D341Med (cell line): ENCODE measurements around the gene HOXA7.

ENCODE experiments used
- DNase-seq: peaks from one replicate; pipeline ENCODE4 v3.0.0; 2012; ENCODE audit warnings: low spot score

The HOXA7 gene

DNA sequence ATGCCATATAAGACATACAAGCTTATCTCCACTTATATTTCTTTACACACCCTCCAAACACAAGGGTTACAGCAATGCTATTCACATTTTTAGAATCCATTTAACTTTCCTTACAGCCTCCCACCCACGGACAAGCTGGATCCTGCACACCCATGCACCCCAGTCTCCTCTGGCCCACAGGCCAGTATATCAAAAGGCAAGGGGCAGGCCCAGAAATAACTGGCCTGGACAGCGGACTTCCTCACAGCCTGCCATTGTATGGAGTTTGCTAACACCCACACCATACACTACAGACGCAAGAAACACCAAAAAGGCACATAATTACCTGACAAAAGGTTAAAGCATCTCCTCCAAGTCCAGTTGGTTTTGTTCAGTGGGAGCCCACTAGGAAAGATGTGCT is 37.9 kb downstream of the HOXA7 start:
- DNase-seq, result no peak

DNA sequence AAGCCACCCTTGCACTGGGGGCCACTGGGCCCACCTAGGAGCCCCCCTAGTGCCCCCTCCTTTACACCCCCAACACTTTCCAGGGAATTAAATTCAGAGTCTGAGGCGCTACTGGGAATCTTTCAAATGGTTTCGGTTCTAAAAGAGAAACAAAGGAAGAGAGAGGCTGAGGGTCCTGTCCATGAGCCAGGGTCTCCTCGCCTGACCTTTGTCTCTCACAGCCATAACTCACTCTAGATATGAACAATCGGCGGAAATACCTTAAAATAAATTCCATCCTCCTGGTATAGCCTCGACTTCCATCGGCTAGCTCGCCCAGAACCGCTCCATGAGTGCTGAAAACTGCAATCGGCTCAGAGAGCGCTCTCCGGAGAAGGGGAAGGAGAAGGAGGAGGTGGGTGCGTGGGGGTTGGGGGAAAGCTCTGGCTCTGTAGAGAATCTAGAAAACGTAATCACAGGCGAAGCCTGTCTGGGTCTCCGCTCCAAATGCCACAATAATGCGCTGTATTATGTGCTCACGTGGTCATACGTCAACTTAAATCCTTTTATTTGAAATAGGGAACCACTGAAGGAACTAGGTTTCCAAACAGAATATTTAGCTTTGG is 38.5 kb downstream of the HOXA7 start:
- DNase-seq, result no peak

DNA sequence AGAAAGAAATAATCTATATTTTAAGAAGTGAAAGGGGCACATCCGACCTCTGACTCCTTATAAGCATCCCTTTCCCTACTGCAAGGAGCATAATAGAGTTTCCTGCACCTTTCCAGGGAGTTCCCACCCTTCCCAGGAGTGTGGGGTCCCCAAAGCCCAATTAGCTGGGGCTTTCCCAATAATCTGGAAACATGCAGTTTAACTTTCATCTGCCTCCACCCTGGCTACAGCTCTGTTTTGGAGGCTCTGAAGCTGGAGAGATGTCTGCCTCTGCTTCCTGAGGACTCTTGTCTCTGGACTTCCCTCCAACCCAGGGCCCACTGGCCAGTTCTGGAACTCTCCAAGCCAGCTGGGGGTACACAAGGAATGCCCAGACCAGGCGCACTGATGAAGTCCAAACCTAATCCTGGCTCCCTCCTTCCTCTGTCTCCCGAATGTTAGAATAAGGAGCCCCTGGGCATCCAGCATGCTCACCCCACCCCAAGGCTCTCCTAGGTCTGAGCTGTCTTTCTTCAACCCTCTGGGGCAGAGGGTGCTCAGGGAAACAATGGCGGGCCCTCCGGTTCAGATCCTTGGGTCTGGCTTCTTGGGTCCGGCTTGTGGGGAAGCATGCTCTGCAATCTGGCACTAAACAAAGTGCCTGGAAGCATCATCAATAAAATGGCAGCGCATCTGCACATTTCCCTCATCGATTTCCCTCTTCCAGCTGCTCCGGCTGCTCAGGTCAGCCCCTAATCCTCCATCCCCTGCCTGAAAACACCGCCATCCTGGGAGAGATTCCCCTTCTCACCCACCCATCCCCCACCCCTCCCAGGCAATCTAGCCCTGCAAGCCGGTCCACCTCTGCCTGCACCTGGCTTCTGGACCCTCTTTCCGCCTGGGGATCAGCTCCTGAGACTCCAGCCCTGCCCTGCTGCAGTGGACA is 39.3 kb downstream of the HOXA7 start:
- no peak for DNase-seq

DNA sequence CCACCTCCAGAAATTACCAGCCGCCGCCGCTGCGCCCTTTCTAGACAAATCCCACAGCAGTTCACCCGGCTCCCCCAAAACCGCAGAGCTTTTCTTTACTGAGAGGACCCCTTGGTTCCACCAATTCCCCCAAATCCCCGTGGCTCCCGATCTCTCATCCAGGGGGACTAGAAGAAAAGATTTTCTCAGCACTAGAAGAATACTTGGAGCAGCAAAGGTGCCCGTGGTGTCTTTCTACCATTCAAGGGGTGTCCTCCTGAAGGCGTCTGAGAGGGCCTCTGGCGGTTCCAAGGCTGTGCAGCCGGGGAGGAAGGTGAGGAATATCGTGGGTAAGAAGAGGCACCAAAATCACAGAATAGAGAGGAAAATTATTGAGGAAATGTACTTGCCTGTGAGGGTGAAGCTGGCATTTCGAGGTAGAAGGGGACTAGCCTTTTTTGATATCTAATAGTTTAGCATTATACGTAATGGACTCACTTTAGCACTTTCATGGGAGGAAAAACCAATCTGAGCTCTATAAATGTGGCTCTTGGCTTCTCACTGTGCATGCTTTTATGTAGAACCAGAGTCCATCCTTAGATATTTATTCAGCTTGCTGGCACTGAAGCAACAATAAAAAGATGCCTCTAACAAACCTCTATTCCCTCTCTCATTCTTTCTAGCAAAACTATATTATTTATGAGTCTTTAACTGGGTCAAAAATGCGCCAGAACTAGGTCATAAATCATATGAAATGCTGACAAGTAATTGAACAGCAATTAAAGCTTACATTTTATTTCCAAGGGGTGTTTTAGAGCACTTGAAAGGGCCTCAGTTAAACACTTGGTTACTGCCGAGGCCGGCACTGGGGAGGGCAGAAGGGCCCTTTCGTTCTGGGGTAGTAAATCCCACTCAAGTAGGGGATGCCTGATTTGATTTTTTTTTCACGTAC is 40.2 kb downstream of the HOXA7 start:
- DNase-seq, result no peak

DNA sequence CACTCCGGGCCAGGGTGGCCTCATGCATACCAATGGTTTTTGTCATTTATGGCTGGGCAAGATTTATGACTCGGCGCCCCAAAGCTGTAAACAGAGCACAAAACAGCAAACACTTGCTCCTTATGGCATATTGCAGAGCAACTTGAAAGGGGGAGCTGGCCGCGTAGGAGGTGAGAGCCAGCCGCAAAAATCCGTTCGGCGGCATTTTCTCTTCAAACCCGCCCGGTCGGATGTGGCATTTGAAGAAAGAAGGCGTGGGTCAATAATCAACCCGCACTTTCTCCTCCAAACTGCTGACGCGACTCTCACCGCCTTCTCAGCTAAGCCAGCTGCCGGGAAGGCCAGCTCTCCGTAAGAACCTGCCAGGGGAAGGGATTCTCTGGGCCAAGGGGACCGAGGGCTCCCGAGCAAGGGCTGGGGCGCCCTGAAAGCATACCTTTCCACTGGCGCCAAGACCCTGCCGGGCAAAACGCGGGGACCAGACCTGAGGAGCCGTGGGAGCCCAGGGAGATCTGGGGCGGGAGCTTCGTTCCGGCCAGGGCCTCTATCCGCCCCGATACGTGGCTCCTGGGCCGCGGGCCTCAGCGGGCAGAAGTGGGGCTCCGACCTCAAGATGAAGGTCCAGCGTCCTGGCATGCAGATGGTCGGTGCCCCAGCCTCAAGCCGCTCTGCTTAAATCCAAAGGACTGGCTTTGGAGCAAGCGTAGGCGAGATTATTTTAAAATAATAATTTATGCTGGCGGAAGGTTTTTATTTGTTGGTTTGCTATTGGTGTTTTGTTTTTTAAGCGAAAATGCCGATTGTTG is 41.1 kb downstream of the HOXA7 start:
- no peak for DNase-seq

DNA sequence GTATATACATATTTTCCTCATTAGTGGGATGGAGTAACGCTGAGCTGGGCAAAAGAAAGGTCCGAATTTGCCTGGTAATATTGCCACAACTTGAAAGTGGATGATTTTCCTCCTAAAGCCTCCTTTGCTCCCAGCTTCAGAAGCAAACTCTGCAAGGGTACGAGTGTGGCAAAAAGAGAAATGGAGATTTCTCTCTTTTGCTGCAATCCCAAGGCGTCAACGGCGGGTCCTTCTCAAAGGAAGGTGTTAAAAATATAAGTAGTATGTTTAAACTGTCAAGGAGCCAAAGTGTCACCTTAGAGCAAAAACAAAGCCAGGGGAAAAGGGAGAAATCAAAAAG is 41.6 kb downstream of the HOXA7 start:
- no peak for DNase-seq

DNA sequence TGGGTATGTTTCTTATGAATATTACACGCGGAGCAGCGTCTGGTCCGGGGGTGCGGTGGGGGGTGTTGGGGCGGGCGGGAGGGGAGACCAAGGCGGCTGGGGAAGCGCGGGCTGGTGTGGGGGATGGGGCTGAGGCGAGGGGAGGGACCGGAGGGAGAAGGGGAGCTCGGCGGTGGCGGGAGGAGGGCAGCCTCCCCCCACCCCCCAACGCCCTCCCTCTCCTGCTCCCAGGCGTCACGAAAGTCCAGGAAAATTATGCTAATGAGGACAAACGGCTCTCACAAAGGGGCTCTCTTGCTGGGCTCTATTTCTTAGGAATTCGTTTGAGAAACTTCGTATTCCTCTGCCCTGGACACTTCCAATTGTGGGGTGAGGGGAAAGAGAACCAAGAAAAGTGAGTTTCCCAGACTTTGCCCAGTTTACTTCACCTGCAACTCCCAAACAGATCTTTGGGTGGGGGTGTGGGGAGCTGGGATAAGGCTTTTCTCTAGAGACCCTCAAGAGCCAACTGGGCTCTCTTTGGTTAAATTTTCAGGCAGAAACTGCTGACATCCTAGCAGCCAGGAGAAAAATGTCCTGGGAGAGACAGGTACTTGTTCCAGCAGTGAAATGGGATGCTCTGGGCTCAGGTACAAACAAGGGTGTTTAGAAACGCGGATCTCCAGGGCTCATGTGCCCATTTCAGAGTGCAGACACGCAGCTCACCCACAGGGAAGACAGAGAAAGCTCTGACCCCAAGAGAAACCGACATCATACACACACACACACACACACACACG is 42.3 kb downstream of the HOXA7 start:
- DNase-seq, result no peak

DNA sequence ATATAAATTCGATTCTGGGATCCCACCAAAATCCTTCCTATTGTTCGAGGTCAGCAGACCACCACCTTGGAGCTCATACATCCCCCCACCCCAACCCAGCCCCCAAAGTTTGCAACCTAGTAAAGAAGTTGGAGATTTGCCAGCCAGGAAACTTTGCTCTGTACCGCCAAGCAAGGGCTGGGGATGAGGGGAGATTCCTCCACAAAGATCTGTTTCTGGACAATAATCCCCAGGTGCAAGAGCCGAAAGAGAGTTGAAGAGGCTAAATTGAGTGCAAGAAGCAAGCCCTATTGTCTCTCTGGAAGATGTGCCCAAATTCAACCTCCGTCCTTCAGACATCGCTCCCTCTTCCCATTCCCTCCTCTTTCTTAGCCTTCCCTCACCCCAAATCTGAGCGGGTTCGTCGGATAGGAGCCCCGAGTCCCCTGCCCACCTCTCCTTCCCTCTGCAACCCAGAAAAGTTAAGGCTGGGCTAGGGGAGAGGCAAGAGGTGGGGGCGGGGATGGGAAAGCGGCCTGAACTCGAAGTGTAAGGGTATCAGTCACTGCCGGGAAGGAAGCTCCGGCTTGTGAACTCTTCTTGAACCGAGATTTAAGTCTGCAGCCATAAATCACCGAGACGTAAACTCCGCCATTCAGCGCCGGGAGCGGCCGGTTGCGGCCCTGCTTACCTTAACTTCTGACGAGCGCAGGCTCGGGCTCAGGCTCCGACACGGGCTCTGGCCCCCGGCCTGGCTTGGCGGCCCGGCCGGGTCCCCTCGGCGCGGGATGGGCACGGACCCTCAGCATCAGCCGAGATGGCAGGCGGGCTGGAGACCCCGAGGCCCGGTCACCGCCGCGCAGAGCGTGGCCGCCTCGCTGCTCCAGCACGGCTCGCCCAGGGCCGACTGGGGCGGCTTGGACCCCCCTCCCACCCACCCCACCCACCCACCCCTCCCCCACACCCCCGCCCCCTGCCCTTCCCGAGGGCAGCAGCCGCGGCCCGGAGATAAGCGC is 43.2 kb downstream of the HOXA7 start:
- DNase-seq, result no peak

DNA sequence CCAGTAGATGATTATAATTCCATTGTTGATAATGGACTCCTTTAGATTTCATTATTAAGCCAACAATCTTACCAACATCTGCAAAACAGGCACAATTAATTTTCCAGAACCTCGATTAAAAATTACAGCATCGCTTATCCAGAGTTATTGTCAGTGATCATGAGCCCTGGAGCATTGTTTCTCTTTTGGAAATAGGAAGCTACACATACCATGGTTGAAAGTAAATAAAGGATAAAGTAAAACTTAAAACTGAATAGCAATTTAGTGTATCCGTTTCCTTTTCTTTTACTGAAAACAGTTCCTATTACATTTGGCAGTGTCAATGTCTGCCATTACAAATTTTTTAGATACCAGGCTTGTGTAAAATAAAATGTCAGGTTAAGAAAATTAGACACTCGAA is 44.1 kb downstream of the HOXA7 start:
- DNase-seq, result no peak

DNA sequence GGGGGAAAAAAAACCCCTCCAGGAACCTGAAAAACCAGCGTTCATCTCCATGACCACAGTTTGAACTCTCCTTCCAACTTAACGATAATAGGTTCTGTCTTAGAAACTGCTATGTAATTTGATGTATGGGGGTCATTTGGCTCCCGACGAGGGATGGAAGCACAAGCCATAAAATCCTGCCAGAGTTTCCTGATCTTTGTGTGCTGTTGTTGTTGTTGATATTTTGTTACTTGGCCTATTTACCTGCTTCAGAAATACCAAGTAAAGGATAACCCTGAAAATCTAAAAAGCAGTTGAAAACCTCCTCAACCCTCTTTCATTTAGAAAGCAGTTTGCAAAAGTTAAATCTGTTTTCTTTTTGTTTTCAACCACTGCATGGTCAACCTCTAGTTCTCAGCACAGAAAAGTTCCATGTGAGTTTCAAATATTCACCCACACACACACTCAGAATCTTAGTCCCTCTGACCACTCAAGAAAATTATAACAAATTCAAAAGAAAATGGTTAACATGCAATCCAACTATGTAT is 44.7 kb downstream of the HOXA7 start:
- DNase-seq, result no peak

DNA sequence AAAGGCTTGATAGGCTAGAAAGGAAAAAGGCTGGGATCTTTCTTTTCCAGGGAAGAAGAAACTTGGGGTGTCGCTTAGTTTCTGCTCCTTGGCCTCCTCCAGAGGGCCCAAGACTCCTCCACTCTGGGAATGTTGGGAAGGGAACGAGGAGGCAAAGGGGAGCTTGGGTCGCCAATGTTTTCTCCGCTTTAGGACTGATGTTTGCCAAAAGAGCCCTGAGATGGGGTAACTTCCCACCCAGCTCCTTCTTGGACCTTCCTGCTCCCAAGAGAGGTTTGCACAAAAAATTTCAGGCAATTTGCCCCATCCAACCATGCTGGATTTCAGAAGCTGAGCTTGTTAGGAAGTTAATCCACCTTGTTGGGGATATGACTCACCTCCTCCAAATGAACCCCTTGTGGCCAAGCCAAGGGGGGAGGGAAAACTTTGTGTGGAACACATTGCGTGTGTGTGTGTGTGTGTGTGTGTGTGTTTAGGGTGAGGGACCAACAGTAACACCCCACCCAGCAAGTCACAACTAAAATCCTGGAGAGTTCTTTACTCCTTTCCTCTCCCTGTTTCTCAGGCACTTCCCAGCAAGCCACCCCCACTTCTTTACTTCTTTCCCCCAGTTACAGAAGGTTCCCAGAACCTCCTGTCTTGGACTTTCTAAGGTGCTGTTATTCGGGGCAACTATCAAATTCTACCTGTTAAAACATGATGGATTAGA is 45.3 kb downstream of the HOXA7 start:
- DNase-seq, result no peak

DNA sequence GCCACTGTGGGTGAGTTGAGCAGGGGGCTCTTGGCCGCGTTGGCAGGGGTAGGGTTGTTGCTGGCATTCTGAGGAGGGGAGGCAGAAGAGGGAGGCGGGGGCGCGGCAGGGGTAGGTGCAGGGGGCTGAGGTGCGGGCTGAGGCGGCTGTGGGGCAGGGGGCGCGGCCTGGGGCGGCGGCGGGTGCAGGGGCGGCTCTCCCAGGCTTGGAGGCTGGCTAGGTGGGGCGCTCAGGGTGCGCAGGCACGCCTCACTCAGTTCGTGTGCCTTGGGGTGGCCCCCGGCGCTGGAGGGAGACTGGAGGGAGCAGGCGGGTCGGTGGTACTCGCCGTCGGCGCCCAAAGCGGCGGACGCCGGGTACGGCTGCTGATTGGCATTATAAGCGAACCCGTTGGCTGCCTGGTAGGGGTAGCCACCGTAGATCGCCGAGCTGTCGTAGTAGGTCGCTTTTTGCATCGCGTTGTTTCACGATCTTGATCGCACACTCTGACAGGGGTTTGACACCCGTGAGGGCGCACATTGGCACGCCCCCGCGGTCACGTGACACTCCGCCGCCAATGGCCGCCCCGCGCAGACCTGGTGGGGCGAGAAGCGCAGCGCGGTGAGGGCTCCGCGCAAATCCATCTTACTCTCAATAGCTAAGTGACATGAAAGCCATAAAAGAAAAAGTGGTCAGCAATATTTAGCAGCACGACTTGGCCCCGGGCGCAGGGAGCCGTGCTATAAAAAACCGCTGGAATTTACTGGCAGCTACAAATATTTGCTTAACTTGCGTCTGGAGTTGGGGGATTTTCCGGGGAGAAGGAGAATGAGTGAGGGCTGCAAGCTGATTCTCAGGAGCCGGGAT is 46.1 kb downstream of the HOXA7 start:
- DNase-seq, result no peak

DNA sequence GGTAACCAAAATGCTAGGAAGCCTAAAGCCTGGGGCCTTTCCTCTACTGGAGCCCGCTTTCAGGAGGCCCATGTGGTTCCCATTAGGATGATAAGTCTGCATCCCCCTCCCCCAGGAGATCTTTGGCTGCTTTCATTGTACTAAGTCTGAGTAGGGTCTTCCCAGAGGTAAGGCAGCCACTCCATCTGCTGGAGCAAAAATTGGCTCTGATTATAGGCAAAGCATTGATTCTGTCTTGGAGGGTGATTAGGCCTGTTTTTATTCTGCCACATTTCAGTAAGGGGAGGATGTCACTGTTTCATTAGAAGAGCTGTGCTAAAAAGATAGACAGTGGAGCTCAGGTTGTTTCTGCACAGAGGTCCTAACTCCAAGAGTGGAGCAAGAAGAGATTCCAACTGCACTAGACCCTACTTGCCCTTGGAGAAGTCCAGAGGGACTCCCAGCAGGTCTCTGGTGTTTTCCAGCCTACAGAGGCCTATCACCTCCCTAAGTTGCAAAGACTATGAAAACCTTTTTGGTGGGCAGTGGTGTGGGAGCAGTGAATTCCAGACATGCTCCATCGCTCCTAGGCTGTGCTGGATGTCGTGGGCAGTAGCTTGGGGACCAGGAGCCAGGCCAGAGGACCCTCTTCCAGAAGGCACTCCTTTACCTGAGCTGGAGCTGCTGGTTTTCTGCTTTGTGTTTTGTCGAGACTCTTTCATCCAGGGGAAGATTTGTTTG is 46.8 kb downstream of the HOXA7 start:
- no peak for DNase-seq

DNA sequence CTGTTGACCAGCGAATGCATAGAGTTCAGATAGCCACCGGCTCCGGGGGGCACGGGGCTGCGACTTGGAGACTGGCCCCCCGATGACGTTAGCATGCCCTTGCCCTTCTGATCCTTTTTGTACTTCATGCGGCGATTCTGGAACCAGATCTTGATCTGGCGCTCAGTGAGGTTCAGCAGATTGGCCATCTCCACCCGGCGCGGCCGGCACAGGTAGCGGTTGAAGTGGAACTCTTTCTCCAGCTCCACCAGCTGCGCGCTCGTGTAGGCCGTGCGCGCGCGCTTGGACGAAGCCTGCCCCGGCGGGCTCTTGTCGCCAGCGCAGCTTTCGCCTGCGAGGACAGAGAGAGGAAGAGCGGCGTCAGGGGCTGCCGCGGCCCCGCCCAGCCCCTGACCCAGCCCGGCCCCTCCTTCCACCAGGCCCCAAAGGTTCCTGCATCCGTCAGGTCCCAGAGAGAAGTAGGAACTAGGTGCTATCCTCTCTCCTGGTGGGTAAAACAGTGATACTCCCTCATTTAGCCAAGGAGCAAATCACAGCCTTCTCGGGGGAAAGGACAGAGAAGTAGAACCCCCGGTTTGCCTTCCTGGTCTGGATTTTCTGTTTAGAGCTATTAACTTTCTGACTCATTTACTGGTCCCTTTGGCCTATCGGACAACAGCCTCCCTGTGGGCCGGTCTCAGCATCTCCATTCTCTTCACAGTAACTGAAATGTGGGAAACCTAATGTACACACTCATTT is 47.9 kb downstream of the HOXA7 start:
- DNase-seq, result no peak

DNA sequence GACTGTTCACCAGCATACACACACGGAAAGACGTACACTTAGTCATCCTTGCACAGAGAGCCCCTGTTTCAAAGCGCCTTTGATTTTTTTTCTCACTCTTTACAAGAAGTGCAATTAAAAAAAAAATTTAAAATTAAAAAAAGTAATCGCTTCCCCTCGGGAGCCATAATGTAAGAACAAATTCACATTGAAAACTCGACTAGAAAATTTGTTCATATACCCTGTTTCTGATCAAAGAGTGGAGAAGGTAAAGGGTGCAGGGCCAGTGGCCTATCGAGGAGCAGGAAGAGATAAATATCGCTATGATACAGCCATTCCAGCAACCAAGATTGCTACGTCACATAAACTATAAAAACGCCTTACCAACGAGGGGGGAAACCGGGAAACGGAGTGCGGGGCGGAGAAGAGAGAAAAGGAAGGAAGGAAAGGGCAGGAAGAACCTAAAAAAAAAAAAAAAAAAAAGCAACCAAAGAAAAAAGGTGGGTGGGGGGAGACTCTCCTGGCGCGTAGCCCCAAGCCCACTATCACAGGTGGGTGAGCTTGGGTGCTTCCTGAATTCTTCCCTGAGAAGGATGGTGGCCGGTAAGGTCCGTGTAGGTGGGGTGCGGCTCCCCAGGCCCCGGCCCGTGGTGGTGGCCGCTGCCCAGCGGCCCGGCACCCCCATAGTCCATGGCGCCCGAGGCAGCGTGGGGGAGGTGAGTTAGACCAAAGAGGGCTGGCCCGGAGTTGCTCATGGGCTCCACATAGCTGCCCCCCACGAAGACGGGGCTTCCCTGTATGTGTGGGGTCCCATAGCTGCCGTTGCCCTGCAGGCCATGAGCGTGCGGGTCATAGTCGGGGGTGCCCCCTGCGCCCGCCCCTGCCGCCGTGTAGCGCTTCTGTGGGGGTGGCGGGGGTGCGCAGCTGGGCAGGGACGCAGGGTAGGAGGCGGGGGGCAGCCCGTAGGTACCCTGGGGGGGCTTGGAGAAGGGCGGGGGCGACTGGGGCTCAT is 48.8 kb downstream of the HOXA7 start:
- no peak for DNase-seq
